HG02759 (cell line): ENCODE data around the gene NRP2.

ENCODE experiments used
- ATAC-seq: cut with Tn5 transposase; IDR thresholded peaks from one replicate; pipeline ENCODE4 v1.9.1; 2021; ENCODE audit warnings: mild to moderate bottlenecking, moderate library complexity; ENCODE audit not compliant: unreplicated experiment

NRP2 gene, protein sequence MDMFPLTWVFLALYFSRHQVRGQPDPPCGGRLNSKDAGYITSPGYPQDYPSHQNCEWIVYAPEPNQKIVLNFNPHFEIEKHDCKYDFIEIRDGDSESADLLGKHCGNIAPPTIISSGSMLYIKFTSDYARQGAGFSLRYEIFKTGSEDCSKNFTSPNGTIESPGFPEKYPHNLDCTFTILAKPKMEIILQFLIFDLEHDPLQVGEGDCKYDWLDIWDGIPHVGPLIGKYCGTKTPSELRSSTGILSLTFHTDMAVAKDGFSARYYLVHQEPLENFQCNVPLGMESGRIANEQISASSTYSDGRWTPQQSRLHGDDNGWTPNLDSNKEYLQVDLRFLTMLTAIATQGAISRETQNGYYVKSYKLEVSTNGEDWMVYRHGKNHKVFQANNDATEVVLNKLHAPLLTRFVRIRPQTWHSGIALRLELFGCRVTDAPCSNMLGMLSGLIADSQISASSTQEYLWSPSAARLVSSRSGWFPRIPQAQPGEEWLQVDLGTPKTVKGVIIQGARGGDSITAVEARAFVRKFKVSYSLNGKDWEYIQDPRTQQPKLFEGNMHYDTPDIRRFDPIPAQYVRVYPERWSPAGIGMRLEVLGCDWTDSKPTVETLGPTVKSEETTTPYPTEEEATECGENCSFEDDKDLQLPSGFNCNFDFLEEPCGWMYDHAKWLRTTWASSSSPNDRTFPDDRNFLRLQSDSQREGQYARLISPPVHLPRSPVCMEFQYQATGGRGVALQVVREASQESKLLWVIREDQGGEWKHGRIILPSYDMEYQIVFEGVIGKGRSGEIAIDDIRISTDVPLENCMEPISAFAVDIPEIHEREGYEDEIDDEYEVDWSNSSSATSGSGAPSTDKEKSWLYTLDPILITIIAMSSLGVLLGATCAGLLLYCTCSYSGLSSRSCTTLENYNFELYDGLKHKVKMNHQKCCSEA

DNA sequence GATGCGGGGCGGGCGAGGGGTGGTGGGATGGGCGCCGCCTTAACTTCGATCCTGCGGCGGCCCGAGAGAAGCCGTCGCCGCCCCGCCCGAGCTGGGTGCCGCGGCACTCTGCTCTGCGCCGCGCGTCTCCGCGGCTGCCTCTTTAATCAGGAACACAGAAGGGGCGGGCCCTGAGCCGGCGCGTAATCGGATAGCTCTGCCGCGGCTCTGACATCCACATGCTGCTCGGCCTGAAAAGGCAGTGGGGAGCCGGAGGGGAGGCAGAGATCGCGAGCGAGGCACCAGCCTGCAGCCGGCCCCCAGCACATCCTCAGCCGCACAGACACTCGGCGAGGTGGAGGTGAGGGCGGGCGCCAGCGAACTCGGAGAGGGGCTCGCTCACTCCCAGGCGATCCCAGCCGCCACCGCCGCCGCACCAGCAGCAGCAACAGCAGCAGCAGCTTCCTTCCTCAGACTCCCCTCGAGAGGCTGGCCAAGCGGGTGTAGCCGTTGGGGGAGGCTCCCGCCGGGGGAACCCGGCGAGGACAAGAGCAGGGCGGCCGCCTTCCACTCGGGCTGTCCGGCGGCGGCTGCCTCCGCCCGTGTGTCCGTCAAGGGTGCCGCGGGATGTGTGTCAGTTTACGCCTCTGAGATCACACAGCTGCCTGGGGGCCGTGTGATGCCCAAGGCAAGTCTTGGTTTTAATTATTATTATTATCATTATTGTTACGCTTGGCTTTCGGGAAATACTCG lies at the start of gene NRP2:
NRP2 (plus strand) TSS at position 263 of the 732 bp plus-strand sequence. CDS start 790 bp downstream, outside the sequence.
- ATAC-seq = peak; percentile 75

- no peak for ATAC-seq
Observed at GRCh38 chr2:205633994-205634393, 48.3 kb upstream of the NRP2 start.

GRCh38 chr2:205636549-205637319 lies 45.6 kb upstream of the NRP2 start:
- ATAC-seq = no peak

DNA sequence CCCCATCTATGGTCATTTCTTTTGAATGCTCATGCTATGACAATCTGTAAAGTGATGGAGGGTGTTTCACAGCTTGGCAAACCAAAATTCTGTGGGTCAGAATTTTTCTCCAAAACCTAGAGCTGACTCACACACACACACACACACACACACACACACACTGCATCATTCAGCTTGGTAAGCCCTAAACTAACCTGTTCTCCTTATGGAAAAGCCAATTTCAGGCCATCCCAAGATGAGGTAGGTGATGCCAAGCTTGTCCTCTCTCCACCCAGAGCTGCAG lies 45.0 kb upstream of the NRP2 start:
- no peak for ATAC-seq

DNA sequence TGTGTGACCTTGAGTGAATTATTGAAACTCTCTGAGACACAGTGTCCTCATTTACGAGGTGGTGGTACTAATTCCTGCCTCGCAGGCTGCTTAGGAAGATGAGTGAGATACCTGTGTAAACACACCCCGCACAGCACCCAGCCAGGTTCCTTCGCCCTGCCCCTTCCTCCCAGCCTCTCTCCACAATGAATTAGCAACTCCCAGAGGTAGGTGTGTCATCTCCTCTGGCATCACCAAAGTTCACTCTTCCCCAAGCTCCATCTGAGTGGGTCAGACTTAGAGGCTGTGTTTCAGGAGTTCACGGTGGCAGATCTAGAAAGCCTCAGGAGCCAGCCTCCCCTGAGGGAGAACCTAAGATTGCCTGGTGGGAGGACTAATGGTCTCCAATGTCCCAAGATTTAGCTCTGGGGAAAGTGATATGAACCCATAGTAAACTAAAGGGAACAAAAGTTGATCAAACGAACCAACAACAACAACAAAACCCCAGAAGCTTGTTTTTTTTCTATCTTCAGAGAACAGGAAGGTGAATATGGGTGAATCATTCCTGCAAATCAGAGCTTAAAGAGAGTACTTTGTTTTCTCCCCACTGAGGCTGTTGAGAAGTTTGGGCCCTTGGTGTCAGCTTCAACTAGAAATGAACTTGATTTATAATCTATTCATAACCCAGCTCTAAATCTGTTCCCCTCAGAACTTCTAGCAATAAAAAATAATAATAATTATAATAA lies 44.4 kb upstream of the NRP2 start:
- no peak for ATAC-seq

DNA sequence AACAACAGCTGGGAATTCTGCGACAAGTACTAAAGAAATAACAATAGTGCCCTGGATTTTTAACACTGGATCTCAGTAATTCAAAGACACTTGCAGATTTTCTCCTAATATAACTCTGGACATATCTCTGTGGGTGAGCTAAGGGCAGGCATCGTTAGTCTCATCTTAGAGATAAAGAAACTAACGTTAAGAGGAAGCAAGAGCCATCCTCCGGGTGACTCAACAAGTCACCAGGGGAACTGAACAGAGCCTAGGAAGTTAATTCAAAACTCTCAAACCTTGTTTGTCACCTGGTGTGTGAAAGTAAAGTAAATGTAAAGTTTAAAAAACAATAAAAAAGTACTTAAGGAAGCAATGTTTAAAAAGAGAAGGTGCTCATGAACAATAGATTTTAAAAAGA lies 41.6 kb upstream of the NRP2 start:
- ATAC-seq = peak; percentile 60

- ATAC-seq = no peak
Observed at GRCh38 chr2:205642599-205643356, 39.5 kb upstream of the NRP2 start.

GRCh38 chr2:205643391-205643885 lies 38.9 kb upstream of the NRP2 start:
- no peak for ATAC-seq

GRCh38 chr2:205644018-205644417 lies 38.3 kb upstream of the NRP2 start:
- ATAC-seq = no peak

DNA sequence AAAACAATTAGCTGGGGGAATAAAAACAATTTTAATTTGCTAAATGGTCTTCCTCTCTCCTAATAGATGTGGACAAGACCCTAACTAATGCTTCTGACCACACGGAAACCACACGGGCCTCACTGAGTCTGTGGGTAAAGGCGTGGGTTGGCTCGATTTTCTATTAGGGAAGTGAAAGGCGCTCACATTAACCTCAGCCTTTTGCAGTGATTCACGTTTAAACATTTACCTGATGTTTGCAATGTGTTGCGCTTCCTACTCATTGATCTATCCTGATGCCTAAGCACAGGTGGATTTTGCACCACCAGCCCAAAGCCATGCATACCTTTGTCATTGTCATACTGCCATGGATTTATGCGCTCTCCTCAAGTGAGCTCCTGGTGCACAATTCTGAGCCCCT lies 35.6 kb upstream of the NRP2 start:
- ATAC-seq = peak; percentile 97

- no peak for ATAC-seq
Observed at GRCh38 chr2:205650450-205650849, 31.9 kb upstream of the NRP2 start.

DNA sequence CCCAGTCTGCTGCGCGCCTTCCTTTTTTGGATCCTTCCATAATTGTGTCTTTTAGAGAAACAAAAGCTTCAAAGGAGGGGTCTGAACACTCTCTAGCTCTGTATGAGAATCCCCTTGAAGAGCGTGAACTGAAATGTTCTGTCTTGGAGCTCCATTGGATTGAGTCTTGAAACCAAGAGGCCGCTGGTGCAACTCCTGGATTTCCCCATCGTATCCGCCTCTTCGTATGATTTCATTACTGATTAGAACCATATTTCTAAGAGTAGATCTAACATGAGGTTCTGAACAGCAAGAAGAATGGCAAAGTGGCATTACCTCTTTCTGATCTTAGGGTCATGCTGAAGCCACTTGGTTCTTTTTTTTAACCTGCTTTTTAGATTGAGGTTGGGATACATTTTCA lies 31.4 kb upstream of the NRP2 start:
- ATAC-seq = no peak

DNA sequence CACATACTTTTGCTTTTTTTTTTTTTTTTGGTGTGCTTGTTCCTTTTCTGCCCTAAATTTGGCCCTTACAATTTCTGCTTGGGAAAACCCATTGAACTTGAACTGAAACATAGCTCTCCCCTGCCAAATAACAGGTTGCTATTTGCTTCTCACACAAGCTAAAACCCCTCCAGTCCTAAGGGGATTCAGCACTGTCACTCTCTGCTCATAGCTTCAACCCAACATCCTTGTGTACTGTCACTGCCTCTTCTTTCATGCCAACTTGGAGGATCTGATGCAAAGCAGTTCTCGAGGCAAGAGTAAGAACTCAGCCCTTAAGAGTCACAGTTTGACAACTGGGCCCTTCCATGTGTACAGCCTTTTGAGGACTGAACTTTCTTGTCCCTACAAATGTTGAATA lies 30.6 kb upstream of the NRP2 start:
- no peak for ATAC-seq

GRCh38 chr2:205654878-205655605 lies 27.3 kb upstream of the NRP2 start:
- no peak for ATAC-seq

DNA sequence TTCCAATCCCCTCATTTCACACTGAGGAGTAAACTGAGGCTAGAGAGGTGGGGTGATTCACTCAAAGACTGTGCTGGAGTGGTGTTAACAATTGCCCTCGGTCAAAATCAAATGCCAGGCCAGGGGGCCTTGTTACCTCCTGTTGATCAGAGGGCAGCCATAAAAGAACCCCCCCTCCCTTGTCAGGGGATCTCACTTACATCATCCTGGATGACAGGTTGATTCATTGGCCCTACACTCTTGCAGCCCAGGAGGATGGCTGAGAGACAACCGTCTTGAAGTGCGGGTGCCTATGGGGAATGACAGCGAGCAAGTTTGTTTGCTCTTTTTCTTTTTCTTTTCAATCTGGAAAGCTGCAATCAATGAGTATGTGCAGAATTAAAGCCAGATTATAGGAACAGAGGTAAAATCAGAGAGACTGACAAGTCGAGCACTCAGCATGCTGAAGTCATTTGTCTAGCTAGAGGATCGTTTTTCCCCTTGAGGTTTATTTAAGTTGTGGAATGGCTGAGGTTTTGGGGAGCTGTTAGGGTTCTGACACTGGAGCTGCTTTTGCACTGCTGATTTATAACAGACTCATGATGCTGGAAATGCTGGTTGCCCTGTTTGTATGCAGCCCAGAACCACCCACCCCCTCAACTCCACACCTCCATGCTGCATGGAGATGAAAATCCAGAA lies 26.4 kb upstream of the NRP2 start:
- no peak for ATAC-seq

GRCh38 chr2:205656461-205656860 lies 25.8 kb upstream of the NRP2 start:
- ATAC-seq = no peak

- ATAC-seq = no peak
Observed at GRCh38 chr2:205656941-205657340, 25.4 kb upstream of the NRP2 start.

- ATAC-seq = no peak
Observed at GRCh38 chr2:205657579-205657978, 24.7 kb upstream of the NRP2 start.
